Activated naive CD4-positive, alpha-beta T cell treated with anti-CD3 and anti-CD28 coated beads, Interleukin-2, amount 50 U/mL, for 24 hours (primary cell): ENCODE data around the gene SRPK2.

Source experiments
- H3K27ac Mint-ChIP-seq: one replicate; pipeline ENCODE4 v1.8.0; 2021; ENCODE audit warnings: mild to moderate bottlenecking, mixed read lengths
- H3K27me3 Mint-ChIP-seq: one replicate; pipeline ENCODE4 v1.8.0; 2021; ENCODE audit warnings: mixed read lengths
- H3K36me3 Mint-ChIP-seq: one replicate; pipeline ENCODE4 v1.8.0; 2021; ENCODE audit warnings: mixed read lengths
- H3K4me1 Mint-ChIP-seq: one replicate; pipeline ENCODE4 v1.8.0; 2021; ENCODE audit warnings: mixed read lengths
- H3K4me3 Mint-ChIP-seq: one replicate; pipeline ENCODE4 v1.8.0; 2021; ENCODE audit warnings: mild to moderate bottlenecking, mixed read lengths
- H3K9me3 Mint-ChIP-seq: one replicate; pipeline ENCODE4 v1.8.0; 2021; ENCODE audit warnings: mixed read lengths

SRPK2 gene

GRCh38 chr7:105218939-105219770 is 169.6 kb downstream of the SRPK2 start:
- Mint-ChIP-seq H3K27me3 (no peaks in the 10 kb centered on the region), H3K9me3 (no peaks in the 10 kb centered on the region), H3K4me3 (no peak overlapping the region), H3K4me1 (peaks cover 68% of the 10 kb centered on the region), H3K36me3 (peaks cover 5% of the 10 kb centered on the region), H3K27ac (peak overlapping the region; percentile 13)

- H3K36me3 Mint-ChIP-seq, result peaks cover 5% of the 10 kb centered on the region
- peaks cover 72% of the 10 kb centered on the region for H3K4me1 Mint-ChIP-seq
- no peak overlapping the region for H3K27ac Mint-ChIP-seq
- no peak overlapping the region for H3K4me3 Mint-ChIP-seq
- H3K27me3 Mint-ChIP-seq, result no peaks in the 10 kb centered on the region
- no peaks in the 10 kb centered on the region for H3K9me3 Mint-ChIP-seq
Measured at GRCh38 chr7:105218215-105218614, 170.5 kb downstream of the SRPK2 start.

- H3K9me3 Mint-ChIP-seq, result no peaks in the 10 kb centered on the region
- H3K27me3 Mint-ChIP-seq, result no peaks in the 10 kb centered on the region
- peaks cover 78% of the 10 kb centered on the region for H3K4me1 Mint-ChIP-seq
- peaks cover 5% of the 10 kb centered on the region for H3K36me3 Mint-ChIP-seq
- no peak overlapping the region for H3K27ac Mint-ChIP-seq
- H3K4me3 Mint-ChIP-seq, result no peak overlapping the region
Measured at GRCh38 chr7:105216786-105217185, 171.9 kb downstream of the SRPK2 start.

- H3K27me3 Mint-ChIP-seq, result no peaks in the 10 kb centered on the region
- H3K4me3 Mint-ChIP-seq, result no peak overlapping the region
- no peaks in the 10 kb centered on the region for H3K9me3 Mint-ChIP-seq
- H3K27ac Mint-ChIP-seq, result no peak overlapping the region
- H3K4me1 Mint-ChIP-seq, result peaks cover 80% of the 10 kb centered on the region
- H3K36me3 Mint-ChIP-seq, result peaks cover 5% of the 10 kb centered on the region
Measured at GRCh38 chr7:105215821-105216220, 172.9 kb downstream of the SRPK2 start.

GRCh38 chr7:105215182-105215581 is 173.5 kb downstream of the SRPK2 start:
- peaks cover 5% of the 10 kb centered on the region for H3K36me3 Mint-ChIP-seq
- H3K4me1 Mint-ChIP-seq, result peaks cover 82% of the 10 kb centered on the region
- H3K9me3 Mint-ChIP-seq, result no peaks in the 10 kb centered on the region
- H3K27ac Mint-ChIP-seq, result peak overlapping the region; percentile 48
- H3K27me3 Mint-ChIP-seq, result no peaks in the 10 kb centered on the region
- no peak overlapping the region for H3K4me3 Mint-ChIP-seq

- Mint-ChIP-seq H3K27ac (no peak overlapping the region), H3K27me3 (no peaks in the 10 kb centered on the region), H3K9me3 (no peaks in the 10 kb centered on the region), H3K36me3 (peaks cover 5% of the 10 kb centered on the region), H3K4me1 (peaks cover 81% of the 10 kb centered on the region), H3K4me3 (no peak overlapping the region)
Measured at GRCh38 chr7:105213611-105214010, 175.1 kb downstream of the SRPK2 start.

- peaks cover 7% of the 10 kb centered on the region for H3K36me3 Mint-ChIP-seq
- H3K4me1 Mint-ChIP-seq, result peaks cover 83% of the 10 kb centered on the region
- no peaks in the 10 kb centered on the region for H3K27me3 Mint-ChIP-seq
- H3K9me3 Mint-ChIP-seq, result no peaks in the 10 kb centered on the region
- H3K4me3 Mint-ChIP-seq, result no peak overlapping the region
- H3K27ac Mint-ChIP-seq, result no peak overlapping the region
Measured at GRCh38 chr7:105212212-105212611, 176.5 kb downstream of the SRPK2 start.

- no peaks in the 10 kb centered on the region for H3K27me3 Mint-ChIP-seq
- peaks cover 92% of the 10 kb centered on the region for H3K4me1 Mint-ChIP-seq
- H3K27ac Mint-ChIP-seq, result peak overlapping the region; percentile 70
- H3K36me3 Mint-ChIP-seq, result peaks cover 7% of the 10 kb centered on the region
- peak overlapping the region; percentile 45 for H3K4me3 Mint-ChIP-seq
- no peaks in the 10 kb centered on the region for H3K9me3 Mint-ChIP-seq
Measured at GRCh38 chr7:105210721-105211205, 178.0 kb downstream of the SRPK2 start.

- no peaks in the 10 kb centered on the region for H3K27me3 Mint-ChIP-seq
- H3K4me3 Mint-ChIP-seq, result peak overlapping the region; percentile 45
- no peaks in the 10 kb centered on the region for H3K9me3 Mint-ChIP-seq
- no peak overlapping the region for H3K27ac Mint-ChIP-seq
- H3K4me1 Mint-ChIP-seq, result peaks cover 92% of the 10 kb centered on the region
- H3K36me3 Mint-ChIP-seq, result peaks cover 2% of the 10 kb centered on the region
Measured at GRCh38 chr7:105209870-105210269, 178.9 kb downstream of the SRPK2 start.

- peaks cover 2% of the 10 kb centered on the region for H3K36me3 Mint-ChIP-seq
- peak overlapping the region; percentile 50 for H3K4me3 Mint-ChIP-seq
- H3K27ac Mint-ChIP-seq, result peak overlapping the region; percentile 57
- peaks cover 89% of the 10 kb centered on the region for H3K4me1 Mint-ChIP-seq
- H3K27me3 Mint-ChIP-seq, result no peaks in the 10 kb centered on the region
- H3K9me3 Mint-ChIP-seq, result no peaks in the 10 kb centered on the region
Measured at GRCh38 chr7:105209433-105209832, 179.3 kb downstream of the SRPK2 start.

- Mint-ChIP-seq H3K4me3 (no peak overlapping the region), H3K9me3 (no peaks in the 10 kb centered on the region), H3K27ac (no peak overlapping the region), H3K36me3 (peaks cover 7% of the 10 kb centered on the region), H3K27me3 (no peaks in the 10 kb centered on the region), H3K4me1 (peaks cover 69% of the 10 kb centered on the region)
Measured at GRCh38 chr7:105206985-105207384, 181.7 kb downstream of the SRPK2 start.

GRCh38 chr7:105205592-105206237 is 183.0 kb downstream of the SRPK2 start:
- peak overlapping the region; percentile 57 for H3K27ac Mint-ChIP-seq
- H3K4me3 Mint-ChIP-seq, result peak overlapping the region; percentile 3
- H3K36me3 Mint-ChIP-seq, result peaks cover 7% of the 10 kb centered on the region
- no peaks in the 10 kb centered on the region for H3K27me3 Mint-ChIP-seq
- H3K9me3 Mint-ChIP-seq, result no peaks in the 10 kb centered on the region
- peaks cover 57% of the 10 kb centered on the region for H3K4me1 Mint-ChIP-seq

GRCh38 chr7:105204953-105205352 is 183.8 kb downstream of the SRPK2 start:
- H3K4me3 Mint-ChIP-seq, result no peak overlapping the region
- H3K4me1 Mint-ChIP-seq, result peaks cover 49% of the 10 kb centered on the region
- peaks cover 10% of the 10 kb centered on the region for H3K36me3 Mint-ChIP-seq
- no peaks in the 10 kb centered on the region for H3K27me3 Mint-ChIP-seq
- no peaks in the 10 kb centered on the region for H3K9me3 Mint-ChIP-seq
- H3K27ac Mint-ChIP-seq, result no peak overlapping the region

- Mint-ChIP-seq H3K27ac (no peak overlapping the region), H3K27me3 (no peaks in the 10 kb centered on the region), H3K36me3 (peaks cover 10% of the 10 kb centered on the region), H3K9me3 (no peaks in the 10 kb centered on the region), H3K4me1 (peaks cover 47% of the 10 kb centered on the region), H3K4me3 (no peak overlapping the region)
Measured at GRCh38 chr7:105204520-105204919, 184.2 kb downstream of the SRPK2 start.

- no peak overlapping the region for H3K4me3 Mint-ChIP-seq
- no peak overlapping the region for H3K27ac Mint-ChIP-seq
- H3K9me3 Mint-ChIP-seq, result no peaks in the 10 kb centered on the region
Measured at GRCh38 chr7:105202616-105203015, 186.1 kb downstream of the SRPK2 start.

GRCh38 chr7:105199386-105199785 is 189.3 kb downstream of the SRPK2 start:
- no peaks in the 10 kb centered on the region for H3K27me3 Mint-ChIP-seq
- H3K9me3 Mint-ChIP-seq, result no peaks in the 10 kb centered on the region
- no peak overlapping the region for H3K27ac Mint-ChIP-seq
- H3K4me1 Mint-ChIP-seq, result peaks cover 17% of the 10 kb centered on the region
- H3K36me3 Mint-ChIP-seq, result peaks cover 10% of the 10 kb centered on the region
- H3K4me3 Mint-ChIP-seq, result no peak overlapping the region

More at GRCh38 chr7:105202616-105203015, 186.1 kb downstream of the SRPK2 start:
- Mint-ChIP-seq H3K27me3 (no peaks in the 10 kb centered on the region), H3K36me3 (peaks cover 12% of the 10 kb centered on the region), H3K4me1 (peaks cover 40% of the 10 kb centered on the region)
